B cell (primary cell): ENCODE data around the gene WASF1. TPM values are rescaled to one million over a fixed set of nuclear protein-coding genes. Genes with fewer than 3 reads are reported as not detected.

Source experiments
- ATAC-seq: fragments of 200-7000 bp; cut with Tn5 transposase; one replicate; pipeline ENCODE4 v1.10.0; 2021; ENCODE audit warnings: low read depth, mild to moderate bottlenecking, moderate number of reproducible peaks, moderate library complexity
- CTCF ChIA-PET: fragments of 350-600 bp; sonication (Branson Sonifier 250); formaldehyde crosslinking; loops from one replicate; lab custom pipeline; 2021; ENCODE audit warnings: antibody characterized with exemption, inconsistent platforms; lab: Charles Lee
- POLR2A ChIA-PET: fragments of 350-600 bp; sonication (Branson Sonifier 250); formaldehyde crosslinking; loops from one replicate; lab custom pipeline; 2021; ENCODE audit warnings: antibody characterized with exemption; lab: Charles Lee
- DNase-seq: peaks from one replicate; pipeline ENCODE4 v3.0.0; 2013
- H2AFZ ChIP-seq: 2 replicates; pipeline ENCODE4 v1.6.1; 2012; ENCODE audit warnings: mild to moderate bottlenecking, low read depth, low read length; ENCODE audit not compliant: insufficient read depth, poor library complexity, severe bottlenecking
- H3K27ac ChIP-seq, 2 donors: 1 replicate in 1 of 2; 2 replicates in 1 of 2; pipeline ENCODE4 v1.5.1; 2012 to 2013; ENCODE audit warnings: low read length in 2 of 2, mild to moderate bottlenecking in 2 of 2, moderate library complexity in 1 of 2
- H3K27me3 ChIP-seq, 4 experiments: fragments of 200-600 bp in 1 of 4; sonication (generic) in 1 of 4; replicated peaks in 1 of 4; 1 replicate in 2 of 4; 2 replicates in 2 of 4; pipeline versions ENCODE4 v1.6.1 to v1.7.0; 2013 to 2016; ENCODE audit warnings: low read length in 3 of 4, mild to moderate bottlenecking in 2 of 4, mixed read lengths in 1 of 4, moderate library complexity in 1 of 4; ENCODE audit not compliant: insufficient read depth in 4 of 4, control insufficient read depth in 3 of 4; ENCODE audit errors: control extremely low read depth in 1 of 4
- H3K36me3 ChIP-seq, 2 experiments: replicated peaks in 1 of 2; 1 replicate in 1 of 2; 2 replicates in 1 of 2; pipeline versions ENCODE4 v1.6.1 to v1.7.1; 2013; ENCODE audit warnings: low read length in 1 of 2; ENCODE audit not compliant: insufficient read depth in 2 of 2, control insufficient read depth in 1 of 2; ENCODE audit errors: control extremely low read depth in 1 of 2, extremely low read depth in 1 of 2
- H3K4me1 ChIP-seq, 2 donors: fragments of 200-600 bp in 1 of 2; sonication (generic) in 1 of 2; 1 replicate in 1 of 2; 2 replicates in 1 of 2; pipeline versions ENCODE4 v1.5.1 to v1.6.1; 2013 to 2017; ENCODE audit warnings: low read length in 2 of 2; ENCODE audit not compliant: control insufficient read depth in 2 of 2, insufficient read depth in 2 of 2
- H3K4me2 ChIP-seq: replicated peaks from 2 replicates; pipeline ENCODE3; 2012; ENCODE audit warnings: mild to moderate bottlenecking, low read depth, low read length; ENCODE audit not compliant: poor library complexity, severe bottlenecking
- H3K4me3 ChIP-seq, 5 experiments: fragments of 200-600 bp in 1 of 5; sonication (generic) in 1 of 5; 1 replicate in 3 of 5; 2 replicates in 2 of 5; pipeline versions ENCODE4 v1.5.1 to v1.7.0; 2011 to 2016; ENCODE audit warnings: low read length in 4 of 5, mild to moderate bottlenecking in 4 of 5, low read depth in 2 of 5, control low read depth in 1 of 5, moderate library complexity in 1 of 5; ENCODE audit not compliant: insufficient read depth in 1 of 5; ENCODE audit errors: control extremely low read depth in 1 of 5, extremely low read depth in 1 of 5
- H3K79me2 ChIP-seq: fragments of 200-600 bp; sonication (generic); one replicate; pipeline ENCODE4 v1.6.0; 2016; ENCODE audit warnings: low read length; ENCODE audit not compliant: control insufficient read depth, insufficient read depth
- H3K9ac ChIP-seq: fragments of 200-600 bp; sonication (generic); 2 replicates; pipeline ENCODE4 v1.6.1; 2017; ENCODE audit warnings: mild to moderate bottlenecking, low read length, moderate library complexity
- H3K9me3 ChIP-seq, 3 donors: one replicate each; pipeline versions ENCODE4 v1.6.1 to v1.7.1; 2013; ENCODE audit warnings: low read length in 2 of 3; ENCODE audit not compliant: control insufficient read depth in 2 of 3, insufficient read depth in 1 of 3; ENCODE audit errors: control extremely low read depth in 1 of 3
- H4K20me1 ChIP-seq: 2 replicates; pipeline ENCODE4 v1.6.0; 2012; ENCODE audit warnings: mild to moderate bottlenecking, low read length; ENCODE audit not compliant: insufficient read depth, control insufficient read depth, poor library complexity, severe bottlenecking
- H3K27ac Mint-ChIP-seq: one replicate; pipeline ENCODE4 v1.8.0; 2021; ENCODE audit warnings: mixed read lengths
- H3K27me3 Mint-ChIP-seq: one replicate; pipeline ENCODE4 v1.8.0; 2021; ENCODE audit warnings: mixed read lengths
- H3K4me1 Mint-ChIP-seq: one replicate; pipeline ENCODE4 v1.8.0; 2021; ENCODE audit warnings: mixed read lengths
- H3K4me3 Mint-ChIP-seq: one replicate; pipeline ENCODE4 v1.8.0; 2021; ENCODE audit warnings: mixed read lengths
- H3K9me3 Mint-ChIP-seq: one replicate; pipeline ENCODE4 v1.8.0; 2022; ENCODE audit warnings: mixed read lengths; ENCODE audit not compliant: insufficient read depth
- EZH2 ChIP-seq: IDR thresholded peaks from 2 replicates; pipeline ENCODE4 v1.6.1; 2012; ENCODE audit warnings: borderline replicate concordance, low read depth, mild to moderate bottlenecking, moderate library complexity, low read length; ENCODE audit not compliant: insufficient read depth, poor library complexity, severe bottlenecking
- WGBS: methylation state at CpG from one replicate; pipeline ENCODE4 v1.1.5; 2013; ENCODE audit warnings: missing lambda C conversion rate; ENCODE audit not compliant: insufficient coverage; 5-methylcytosine and 5-hydroxymethylcytosine counted together
- intact Hi-C: fragments of 100-400 bp; cut with micrococcal nuclease; formaldehyde crosslinking; loops from one replicate; pipeline ENCODE4 v1.10.0; 2022
- polyA plus RNA-seq: library from polyadenylated mRNA; depleted of rRNA; stranded (reverse); fragments of >200 nt; gene quantifications from 2 replicates; pipeline ENCODE4 v1.2.3, GENCODE V29; 2012
- total RNA-seq, 2 donors: library from RNA; stranded (reverse); fragments of 120-200 nt in 1 of 2; gene quantifications; 1 replicate in 1 of 2; 2 replicates in 1 of 2; pipeline versions ENCODE4 v1.2.3 to v1.2.4, GENCODE V29; 2013 to 2022
- TF ChIP-seq, protein P1 (sequence below): fragments of 200-600 bp; IDR thresholded peaks from one replicate; pipeline ENCODE4 v1.8.0; 2022; ENCODE audit warnings: antibody characterized with exemption, mild to moderate bottlenecking

Gene WASF1
- total and polyA plus RNA-seq, 2 donors (not counting 1 experiment from before 2014, with no cell fraction given), result 8.6 to 10.8 TPM

DNA sequence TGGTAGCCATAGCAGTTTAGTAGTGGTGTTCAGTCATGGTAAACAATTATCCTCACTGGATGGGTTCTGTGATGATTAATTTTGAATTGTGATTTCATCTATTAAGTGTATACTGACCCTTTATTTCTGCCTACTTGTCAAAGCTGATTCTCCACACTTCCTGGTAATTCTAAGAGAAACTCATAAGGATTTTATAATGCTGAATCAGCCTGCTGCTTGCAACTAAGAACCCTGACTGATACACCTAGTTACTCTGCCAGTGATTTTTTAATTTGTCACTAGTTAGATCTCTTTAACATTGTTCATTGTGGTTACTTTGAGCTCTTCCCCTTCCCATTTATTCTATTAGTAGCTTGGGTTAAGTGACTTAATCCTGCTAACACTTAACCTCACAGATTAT lies 9.3 kb upstream of the WASF1 start:
- Histone ChIP-seq H3K4me3 (no peak overlapping the region), H4K20me1 (peaks cover 77% of the 10 kb centered on the region), H3K79me2 (peaks cover 99% of the 10 kb centered on the region), H3K4me2 (no peak overlapping the region), H3K27me3 (no peaks in the 10 kb centered on the region), H3K27ac (no peak overlapping the region), H3K36me3 (peaks cover 8 to 9% of the 10 kb centered on the region in 2 experiments), H3K9ac (no peak overlapping the region), H3K9me3 (no peaks in the 10 kb centered on the region), H2AFZ (no peak overlapping the region), H3K4me1 (peaks cover 26 to 52% of the 10 kb centered on the region in 2 donors)
- H3K4me3 Mint-ChIP-seq, result no peak overlapping the region
- no peak overlapping the region for H3K27ac Mint-ChIP-seq
- ChIA-PET CTCF (interaction anchor here (1.0 to 2.0 kb wide), 2 partner anchors 10 to 484 kb away, joined by 3 to 10 read pairs; partner anchors contain the start of gene WASF1), POLR2A (interaction anchor here (0.6 kb wide), 1 partner anchor 16 kb away, joined by 11 read pairs; no protein-coding TSS in a partner anchor)
- H3K4me1 Mint-ChIP-seq, result peaks cover 38% of the 10 kb centered on the region
- no peaks in the 10 kb centered on the region for H3K9me3 Mint-ChIP-seq
- no peak for TF ChIP-seq EZH2
- TF ChIP-seq, protein P1, sequence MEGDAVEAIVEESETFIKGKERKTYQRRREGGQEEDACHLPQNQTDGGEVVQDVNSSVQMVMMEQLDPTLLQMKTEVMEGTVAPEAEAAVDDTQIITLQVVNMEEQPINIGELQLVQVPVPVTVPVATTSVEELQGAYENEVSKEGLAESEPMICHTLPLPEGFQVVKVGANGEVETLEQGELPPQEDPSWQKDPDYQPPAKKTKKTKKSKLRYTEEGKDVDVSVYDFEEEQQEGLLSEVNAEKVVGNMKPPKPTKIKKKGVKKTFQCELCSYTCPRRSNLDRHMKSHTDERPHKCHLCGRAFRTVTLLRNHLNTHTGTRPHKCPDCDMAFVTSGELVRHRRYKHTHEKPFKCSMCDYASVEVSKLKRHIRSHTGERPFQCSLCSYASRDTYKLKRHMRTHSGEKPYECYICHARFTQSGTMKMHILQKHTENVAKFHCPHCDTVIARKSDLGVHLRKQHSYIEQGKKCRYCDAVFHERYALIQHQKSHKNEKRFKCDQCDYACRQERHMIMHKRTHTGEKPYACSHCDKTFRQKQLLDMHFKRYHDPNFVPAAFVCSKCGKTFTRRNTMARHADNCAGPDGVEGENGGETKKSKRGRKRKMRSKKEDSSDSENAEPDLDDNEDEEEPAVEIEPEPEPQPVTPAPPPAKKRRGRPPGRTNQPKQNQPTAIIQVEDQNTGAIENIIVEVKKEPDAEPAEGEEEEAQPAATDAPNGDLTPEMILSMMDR, result no peak
- H3K27me3 Mint-ChIP-seq, result no peaks in the 10 kb centered on the region
- ATAC-seq, result no peak
- intact Hi-C loops, result loop anchor here (10.0 kb wide), 1 partner anchor 1296 kb away; the partner anchor contains the start of gene REV3L
- DNase-seq, result no peak

DNA sequence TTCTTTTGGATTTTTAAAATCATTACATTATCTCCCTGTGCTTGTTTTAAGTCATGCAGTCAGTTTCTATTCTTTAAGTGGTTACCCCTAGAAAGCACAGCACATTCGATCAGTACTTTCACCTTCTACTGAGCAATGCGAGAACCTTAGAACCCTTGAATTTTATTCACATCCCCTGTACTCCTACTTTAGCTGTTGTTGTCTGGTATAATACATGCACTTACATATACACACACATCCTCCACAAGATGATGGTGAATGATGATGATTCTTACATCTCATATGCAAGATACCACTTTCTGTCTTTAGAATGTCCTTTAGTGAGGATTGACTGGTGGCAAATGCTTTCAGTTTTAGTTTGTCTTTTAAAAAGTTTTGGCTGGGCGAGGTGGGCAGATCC lies 6.4 kb upstream of the WASF1 start:
- H3K9ac ChIP-seq, result peak overlapping the region; percentile 17
- no peaks in the 10 kb centered on the region for H3K27me3 ChIP-seq
- peak overlapping the region; percentile 59 for H3K4me3 Mint-ChIP-seq
- CTCF ChIA-PET, result no interaction called here
- no peaks in the 10 kb centered on the region for H3K9me3 Mint-ChIP-seq
- H3K36me3 ChIP-seq, result peaks cover 8 to 17% of the 10 kb centered on the region in 2 experiments
- no peak overlapping the region for H3K4me3 ChIP-seq
- peaks cover 80% of the 10 kb centered on the region for H4K20me1 ChIP-seq
- peaks cover 100% of the 10 kb centered on the region for H3K79me2 ChIP-seq
- no peaks in the 10 kb centered on the region for H3K27me3 Mint-ChIP-seq
- H2AFZ ChIP-seq, result no peak overlapping the region
- H3K4me1 ChIP-seq, result peaks cover 45 to 67% of the 10 kb centered on the region in 2 donors
- 50% methylated on average over 1 of the region's 3 CpGs for WGBS
- peak overlapping the region; percentile 51 for H3K27ac Mint-ChIP-seq
- H3K4me2 ChIP-seq, result peak overlapping the region; percentile 43
- POLR2A ChIA-PET, result no interaction called here
- TF ChIP-seq, protein P1, result no peak
- TF ChIP-seq EZH2, result no peak
- no peak for DNase-seq
- peaks cover 38% of the 10 kb centered on the region for H3K4me1 Mint-ChIP-seq
- peak overlapping the region in 1 of 2 donors; percentile 61 for H3K27ac ChIP-seq
- no peak for ATAC-seq
- no peaks in the 10 kb centered on the region for H3K9me3 ChIP-seq
- intact Hi-C loops, result loop anchor here (10.0 kb wide), 1 partner anchor 1299 kb away; the partner anchor contains the start of gene REV3L
